ENCODE results near the gene DDX27. TPM values are rescaled to one million over a fixed set of nuclear protein-coding genes. Genes with fewer than 3 reads are reported as not detected.

Gene DDX27
- total and polyA plus RNA-seq, 2 of the 13 experiments (the other 11 are each of a cell fraction or from before 2014, with no cell fraction given): 42.6 to 72.8 TPM

GRCh38 chr20:49216991-49217578 is 2.1 kb upstream of the DDX27 start:
- CTCF ChIA-PET (ENCODE audit: low intra/inter-chr PET ratio, low total read pairs): interaction anchor here (0.6 to 3.9 kb wide), 3 partner anchors 82 to 208 kb away, joined by 3 to 70 read pairs (median 3); no protein-coding TSS in a partner anchor
- H3K4me2 ChIP-seq (ENCODE audit: low read depth, low read length): peak overlapping the region; percentile 79
- H3K79me2 ChIP-seq (ENCODE audit: insufficient read depth, low read length): peaks cover 21% of the 10 kb centered on the region
- H2AFZ ChIP-seq (ENCODE audit: low read length): peak overlapping the region; percentile 32
- no peaks in the 10 kb centered on the region; a peak in 1 of 5 replicates for H3K27me3 ChIP-seq (ENCODE audit: control insufficient read depth in 1 of 2, insufficient read depth in 2 of 2, low read length in 2 of 2)
- peaks cover 30% of the 10 kb centered on the region for H3K4me1 ChIP-seq (ENCODE audit: insufficient read depth, low read length)
- peak overlapping the region in 2 of 3 experiments; percentile 0 to 56; a peak in 3 of 6 replicates for H3K4me3 ChIP-seq (replicated peaks in 1 of 3; ENCODE audit: insufficient read depth in 1 of 3, low read depth in 2 of 3, low read length in 3 of 3)
- in situ Hi-C loops (cut with HindIII; ENCODE audit: extremely low pct_ligation_motif_present, low pct_unique_long_range_greater_than_20kb) (loop anchor here (5.0 kb wide), 1 partner anchor 85 kb away; no protein-coding TSS in a partner anchor), intact Hi-C loops (cut with micrococcal nuclease; ENCODE audit: unreplicated experiment) (loop anchor here (1.0 to 5.0 kb wide), 2 partner anchors 35 to 84 kb away; no protein-coding TSS in a partner anchor)
- H4K20me1 ChIP-seq (ENCODE audit: insufficient read depth, low read length): no peaks in the 10 kb centered on the region
- H3K9me3 ChIP-seq (ENCODE audit: low read length): no peaks in the 10 kb centered on the region
- H3K9ac ChIP-seq (ENCODE audit: insufficient read depth, low read depth, low read length): peak overlapping the region; percentile 1; the same call in 1 of the 2 replicates
- no peak overlapping the region for H3K27ac ChIP-seq (ENCODE audit: extremely low read length, insufficient read depth, low read length)
- no TSS peak for BruUV-seq (replicated peaks)
- peak; percentile 78 for ATAC-seq
- H3K36me3 ChIP-seq (replicated peaks in 1 of 2; ENCODE audit: control insufficient read depth in 1 of 2, insufficient read depth in 2 of 2, low read length in 2 of 2): peaks cover 5 to 10% of the 10 kb centered on the region in 2 experiments; a peak in 4 of 5 replicates
- 18% methylated on average over 11 of the region's 11 CpGs for WGBS (ENCODE audit: low lambda C conversion rate)
- POLR2A ChIA-PET: interaction anchor here (0.7 to 2.8 kb wide), 6 partner anchors 31 to 208 kb away, joined by 4 to 49 read pairs (median 6); partner anchors contain the start of gene ZNFX1
- peak; percentile 90 for FAIRE-seq
- peak; percentile 96 for DNase-seq (ENCODE audit: low spot score)
- TF ChIP-seq CENPX (CRISPR knock-in tag; IDR thresholded peaks at IDR 0.05) (no peak), ZNF337 (CRISPR knock-in tag; IDR thresholded peaks at IDR 0.05; ENCODE audit: borderline replicate concordance, low read depth) (no peak), TFAP4 (IDR thresholded peaks at IDR 0.05; ENCODE audit: borderline replicate concordance, low read depth) (no peak), GPN1 (CRISPR knock-in tag; IDR thresholded peaks at IDR 0.05; ENCODE audit: borderline replicate concordance) (no peak), SMAD3 (CRISPR knock-in tag; IDR thresholded peaks at IDR 0.05) (peak; percentile 51; the same call in 1 of the 2 replicates), RNF219 (CRISPR knock-in tag; IDR thresholded peaks at IDR 0.05) (no peak), ZNF572 (CRISPR knock-in tag; IDR thresholded peaks at IDR 0.05) (no peak), POLR2A (IDR thresholded peaks at IDR 0.05; ENCODE audit: insufficient read depth in 1 of 2, low read depth in 2 of 2, low read length in 2 of 2) (no peak), ZNF703 (CRISPR knock-in tag; IDR thresholded peaks at IDR 0.05; ENCODE audit: borderline replicate concordance) (no peak), RBM22 (optimal IDR thresholded peaks at IDR 0.05; ENCODE audit: low read length) (no peak), MXD3 (CRISPR knock-in tag; IDR thresholded peaks at IDR 0.05) (0 out of 2 replicates have a peak, but pooled peaks have one; percentile 35), PHF21A (CRISPR knock-in tag; IDR thresholded peaks at IDR 0.05) (no peak), ZNF451 (CRISPR knock-in tag; IDR thresholded peaks at IDR 0.05) (no peak), ZNF883 (CRISPR knock-in tag; IDR thresholded peaks at IDR 0.05; ENCODE audit: not compliant biosample characterization) (peak; percentile 42), MAFG (CRISPR knock-in tag; IDR thresholded peaks at IDR 0.05) (no peak), ZGPAT (CRISPR knock-in tag; IDR thresholded peaks at IDR 0.05) (peak; percentile 70; the same call in 1 of the 2 replicates), SIN3B (IDR thresholded peaks at IDR 0.05; ENCODE audit: low read length) (peak; percentile 52; the same call in 1 of the 2 replicates), MTA3 (CRISPR knock-in tag; IDR thresholded peaks at IDR 0.05) (no peak), RFX3 (CRISPR knock-in tag; IDR thresholded peaks at IDR 0.05) (no peak), HNRNPL (IDR thresholded peaks at IDR 0.05; ENCODE audit: low read depth, low read length) (no peak), ARNT2 (CRISPR knock-in tag; IDR thresholded peaks at IDR 0.05; ENCODE audit: low read depth) (peak; percentile 78)
